ENCODE measurements around the gene CPNE7.

Gene CPNE7

DNA sequence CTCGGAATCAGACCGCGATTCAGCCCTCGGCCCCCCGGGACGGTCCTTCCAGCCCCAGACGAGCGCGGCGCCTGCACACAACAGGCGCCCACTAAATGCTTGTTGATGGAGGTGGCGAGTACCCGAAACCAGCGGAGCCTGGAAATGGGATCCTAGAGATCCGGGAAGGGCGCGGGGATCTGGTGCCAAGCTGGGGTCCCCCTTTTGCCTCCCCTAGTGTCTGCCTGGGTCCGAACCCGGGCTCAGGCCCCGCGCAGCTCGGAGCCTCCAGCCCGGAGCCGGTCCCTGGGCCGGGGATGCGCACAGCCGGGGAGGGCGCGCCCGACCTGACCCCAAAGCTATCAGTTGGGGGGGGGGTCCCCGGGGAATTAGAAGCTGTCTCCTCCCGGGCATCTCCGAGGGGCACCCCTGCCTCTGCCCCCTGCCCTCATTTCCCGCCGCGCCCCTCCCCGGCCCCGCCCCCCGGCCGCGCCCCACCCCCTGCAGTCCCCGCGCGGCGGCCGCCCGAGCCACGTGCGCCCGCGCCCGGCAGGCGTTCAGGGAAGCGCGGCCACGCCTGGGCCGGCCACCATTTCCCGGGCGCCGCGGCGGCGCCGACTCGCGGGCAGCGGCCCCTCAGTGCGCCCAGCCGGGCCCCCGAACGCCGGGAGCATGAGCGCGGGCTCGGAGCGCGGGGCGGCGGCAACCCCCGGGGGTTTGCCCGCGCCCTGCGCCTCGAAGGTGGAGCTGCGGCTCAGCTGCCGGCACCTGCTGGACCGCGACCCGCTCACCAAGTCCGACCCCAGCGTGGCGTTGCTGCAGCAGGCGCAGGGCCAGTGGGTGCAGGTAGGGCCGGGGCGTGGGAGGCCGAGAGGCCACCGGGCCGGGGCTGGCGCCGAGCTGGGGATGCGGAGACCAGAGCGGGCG lies at the start of gene CPNE7:
Gene CPNE7 (plus strand): TSS at position 512 of the 906 bp plus-strand sequence. CDS start 140 bp downstream, at position 652.
- TF ChIP-seq NFRKB (IDR thresholded peaks at IDR 0.05) (no peak), ZNF384 (IDR thresholded peaks at IDR 0.05) (no peak), HDGF (IDR thresholded peaks at IDR 0.05; ENCODE audit: borderline replicate concordance) (no peak), FOXK2 (IDR thresholded peaks at IDR 0.05) (no peak), L3MBTL2 (conservative IDR thresholded peaks at IDR 0.05) (no peak), FOXA1 (IDR thresholded peaks at IDR 0.05) (no peak), BHLHE40 (IDR thresholded peaks at IDR 0.05; ENCODE audit: borderline replicate concordance) (no peak), CTBP1 (IDR thresholded peaks at IDR 0.05; ENCODE audit: borderline replicate concordance) (no peak), SUZ12 (IDR thresholded peaks at IDR 0.05) (no peak)
- TF ChIP-seq, protein P1, sequence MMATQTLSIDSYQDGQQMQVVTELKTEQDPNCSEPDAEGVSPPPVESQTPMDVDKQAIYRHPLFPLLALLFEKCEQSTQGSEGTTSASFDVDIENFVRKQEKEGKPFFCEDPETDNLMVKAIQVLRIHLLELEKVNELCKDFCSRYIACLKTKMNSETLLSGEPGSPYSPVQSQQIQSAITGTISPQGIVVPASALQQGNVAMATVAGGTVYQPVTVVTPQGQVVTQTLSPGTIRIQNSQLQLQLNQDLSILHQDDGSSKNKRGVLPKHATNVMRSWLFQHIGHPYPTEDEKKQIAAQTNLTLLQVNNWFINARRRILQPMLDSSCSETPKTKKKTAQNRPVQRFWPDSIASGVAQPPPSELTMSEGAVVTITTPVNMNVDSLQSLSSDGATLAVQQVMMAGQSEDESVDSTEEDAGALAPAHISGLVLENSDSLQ (IDR thresholded peaks at IDR 0.05) = no peak
- DNase-seq (ENCODE audit: extremely low spot score) = no peak
- CTCF ChIA-PET = no interaction called here
- POLR2A ChIA-PET = interaction anchor here (1.2 kb wide), 1 partner anchor 14 kb away, joined by 3 read pairs; no protein-coding TSS in a partner anchor

- TF ChIP-seq FOXM1 (IDR thresholded peaks at IDR 0.05; ENCODE audit: borderline replicate concordance) (no peak), SP1 (IDR thresholded peaks at IDR 0.05) (no peak), TARDBP (IDR thresholded peaks at IDR 0.05) (no peak), ELF4 (IDR thresholded peaks at IDR 0.05) (no peak), HDGF (IDR thresholded peaks at IDR 0.05; ENCODE audit: borderline replicate concordance) (no peak), CTBP1 (IDR thresholded peaks at IDR 0.05; ENCODE audit: borderline replicate concordance) (no peak), LEF1 (IDR thresholded peaks at IDR 0.05; ENCODE audit: borderline replicate concordance) (no peak)
- ChIA-PET POLR2A (interaction anchor here (1.0 kb wide), 1 partner anchor 194 kb away, joined by 3 read pairs; no protein-coding TSS in a partner anchor), CTCF (no interaction called here)
- DNase-seq (ENCODE audit: extremely low spot score) = no peak
These were observed 46.5 kb upstream of the CPNE7 start for GRCh38 chr16:89529097-89529496.

GRCh38 chr16:89530401-89531381 lies 44.9 kb upstream of the CPNE7 start:
- ChIA-PET CTCF (no interaction called here), POLR2A (no interaction called here)
- DNase-seq (ENCODE audit: extremely low spot score) = no peak
- TF ChIP-seq, protein P1 (IDR thresholded peaks at IDR 0.05) = no peak
- TF ChIP-seq BHLHE40 (IDR thresholded peaks at IDR 0.05; ENCODE audit: borderline replicate concordance) (no peak), ZNF384 (IDR thresholded peaks at IDR 0.05) (no peak), SUZ12 (IDR thresholded peaks at IDR 0.05) (no peak), CTBP1 (IDR thresholded peaks at IDR 0.05; ENCODE audit: borderline replicate concordance) (no peak), HDGF (IDR thresholded peaks at IDR 0.05; ENCODE audit: borderline replicate concordance) (no peak), NFRKB (IDR thresholded peaks at IDR 0.05) (no peak), ELF4 (IDR thresholded peaks at IDR 0.05) (no peak), FOXM1 (IDR thresholded peaks at IDR 0.05; ENCODE audit: borderline replicate concordance) (no peak), FOXA1 (IDR thresholded peaks at IDR 0.05) (no peak)

DNA sequence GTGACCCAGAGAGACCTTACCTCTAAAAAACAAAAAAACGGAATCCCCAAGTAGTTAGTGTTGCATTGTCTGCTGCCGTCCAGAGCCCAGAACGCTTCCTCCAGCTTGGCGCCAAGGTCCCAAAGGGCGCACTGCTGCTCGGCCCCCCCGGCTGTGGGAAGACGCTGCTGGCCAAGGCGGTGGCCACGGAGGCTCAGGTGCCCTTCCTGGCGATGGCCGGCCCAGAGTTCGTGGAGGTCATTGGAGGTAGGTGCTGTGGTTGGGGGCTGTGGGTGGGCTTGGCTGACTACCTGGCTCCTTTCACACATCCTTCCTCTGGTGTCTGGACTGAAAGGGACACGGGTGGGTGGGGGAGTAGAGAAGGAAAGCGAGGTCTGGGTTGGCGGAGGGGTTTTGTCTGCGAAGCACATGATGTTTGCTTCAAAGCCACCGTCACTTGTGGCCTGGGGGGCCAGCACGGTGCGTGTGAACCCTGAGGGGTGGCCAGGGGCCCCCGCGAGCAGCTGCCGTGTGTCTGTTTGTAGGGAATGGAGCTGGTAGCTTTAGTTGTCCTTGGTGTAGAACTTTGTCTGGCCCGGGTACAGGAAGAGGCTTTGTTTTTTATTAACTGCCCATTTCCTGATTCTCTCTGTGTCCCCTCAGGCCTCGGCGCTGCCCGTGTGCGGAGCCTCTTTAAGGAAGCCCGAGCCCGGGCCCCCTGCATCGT lies 43.6 kb upstream of the CPNE7 start:
- TF ChIP-seq L3MBTL2 (conservative IDR thresholded peaks at IDR 0.05) (no peak), ARNT (IDR thresholded peaks at IDR 0.05) (no peak), SUZ12 (IDR thresholded peaks at IDR 0.05) (no peak), CTBP1 (IDR thresholded peaks at IDR 0.05; ENCODE audit: borderline replicate concordance) (no peak), HDGF (IDR thresholded peaks at IDR 0.05; ENCODE audit: borderline replicate concordance) (no peak), LEF1 (IDR thresholded peaks at IDR 0.05; ENCODE audit: borderline replicate concordance) (no peak)
- TF ChIP-seq, protein P1 (IDR thresholded peaks at IDR 0.05) = no peak
- no peak for DNase-seq (ENCODE audit: extremely low spot score)
- CTCF ChIA-PET = no interaction called here
- POLR2A ChIA-PET = no interaction called here

GRCh38 chr16:89534252-89534756 lies 41.3 kb upstream of the CPNE7 start:
- ChIA-PET CTCF (no interaction called here), POLR2A (no interaction called here)
- TF ChIP-seq FOXM1 (IDR thresholded peaks at IDR 0.05; ENCODE audit: borderline replicate concordance) (no peak), ZNF384 (IDR thresholded peaks at IDR 0.05) (no peak), NFRKB (IDR thresholded peaks at IDR 0.05) (no peak), TARDBP (IDR thresholded peaks at IDR 0.05) (no peak), BHLHE40 (IDR thresholded peaks at IDR 0.05; ENCODE audit: borderline replicate concordance) (no peak), FOXA1 (IDR thresholded peaks at IDR 0.05) (no peak), FOXK2 (IDR thresholded peaks at IDR 0.05) (no peak), ARNT (IDR thresholded peaks at IDR 0.05) (no peak), ELF4 (IDR thresholded peaks at IDR 0.05) (no peak), HDGF (IDR thresholded peaks at IDR 0.05; ENCODE audit: borderline replicate concordance) (no peak), CTBP1 (IDR thresholded peaks at IDR 0.05; ENCODE audit: borderline replicate concordance) (no peak), L3MBTL2 (conservative IDR thresholded peaks at IDR 0.05) (no peak), SP1 (IDR thresholded peaks at IDR 0.05) (no peak), SUZ12 (IDR thresholded peaks at IDR 0.05) (no peak), LEF1 (IDR thresholded peaks at IDR 0.05; ENCODE audit: borderline replicate concordance) (no peak)
- TF ChIP-seq, protein P1 (IDR thresholded peaks at IDR 0.05) = no peak
- no peak for DNase-seq (ENCODE audit: extremely low spot score)

Measured in HEK293T (cell line).